ENCODE results near the gene WWOX. TPM values are rescaled to one million over a fixed set of nuclear protein-coding genes. Genes with fewer than 3 reads are reported as not detected.

The WWOX gene
- total and polyA plus RNA-seq, 2 donors (not counting 1 experiment from before 2014, with no cell fraction given): 10.5 to 42.3 TPM

DNA sequence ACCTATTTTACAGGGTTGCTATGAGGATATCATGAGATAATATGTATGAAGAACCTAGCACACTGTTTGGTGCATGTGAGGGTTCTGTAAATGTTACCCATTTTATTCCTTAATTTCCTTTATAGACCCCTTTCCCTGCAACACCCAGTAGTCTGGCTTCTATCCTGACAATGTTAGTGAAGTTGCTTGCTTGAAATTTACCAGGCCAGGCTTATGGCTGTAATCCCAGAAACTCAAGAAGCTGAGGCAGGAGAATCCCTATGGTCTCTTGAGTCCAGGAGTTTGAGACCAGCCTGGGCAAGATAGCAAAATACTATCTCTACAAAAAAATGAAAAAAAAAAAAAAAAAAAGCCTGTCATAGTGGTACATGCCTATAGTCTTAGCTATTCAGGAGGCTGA lies 779.1 kb downstream of the WWOX start:
- Mint-ChIP-seq H3K27ac (no peak overlapping the region), H3K9me3 (ENCODE audit: insufficient read depth) (no peaks in the 10 kb centered on the region), H3K27me3 (no peaks in the 10 kb centered on the region), H3K4me1 (no peaks in the 10 kb centered on the region), H3K4me3 (no peak overlapping the region)
- Histone ChIP-seq H3K9me3 (ENCODE audit: control extremely low read depth in 1 of 3, control insufficient read depth in 2 of 3, insufficient read depth in 1 of 3, low read length in 2 of 3) (no peaks in the 10 kb centered on the region), H3K79me2 (ENCODE audit: control insufficient read depth, insufficient read depth, low read length) (no peaks in the 10 kb centered on the region), H3K36me3 (replicated peaks in 1 of 2; ENCODE audit: control extremely low read depth in 1 of 2, control insufficient read depth in 1 of 2, extremely low read depth in 1 of 2, insufficient read depth in 2 of 2, low read length in 1 of 2) (no peaks in the 10 kb centered on the region), H3K4me1 (ENCODE audit: control insufficient read depth in 2 of 2, insufficient read depth in 2 of 2, low read length in 2 of 2) (no peaks in the 10 kb centered on the region), H3K4me3 (ENCODE audit: control extremely low read depth in 1 of 5, extremely low read depth in 1 of 5, insufficient read depth in 1 of 5, low read depth in 2 of 5, low read length in 4 of 5) (no peak overlapping the region), H2AFZ (ENCODE audit: insufficient read depth, low read depth, low read length, poor library complexity, severe bottlenecking) (no peak overlapping the region), H3K27ac (ENCODE audit: low read length in 2 of 2) (no peak overlapping the region), H3K4me2 (replicated peaks; ENCODE audit: low read depth, low read length, poor library complexity, severe bottlenecking) (no peak overlapping the region), H3K27me3 (replicated peaks in 1 of 4; ENCODE audit: control extremely low read depth in 1 of 4, control insufficient read depth in 3 of 4, insufficient read depth in 4 of 4, low read length in 3 of 4) (no peaks in the 10 kb centered on the region), H4K20me1 (ENCODE audit: control insufficient read depth, insufficient read depth, low read length, poor library complexity, severe bottlenecking) (no peaks in the 10 kb centered on the region), H3K9ac (ENCODE audit: low read length) (no peak overlapping the region)
- CTCF ChIA-PET: no interaction called here
- DNase-seq (no peak), ATAC-seq (ENCODE audit: low read depth) (no peak)
- TF ChIP-seq, protein P1, sequence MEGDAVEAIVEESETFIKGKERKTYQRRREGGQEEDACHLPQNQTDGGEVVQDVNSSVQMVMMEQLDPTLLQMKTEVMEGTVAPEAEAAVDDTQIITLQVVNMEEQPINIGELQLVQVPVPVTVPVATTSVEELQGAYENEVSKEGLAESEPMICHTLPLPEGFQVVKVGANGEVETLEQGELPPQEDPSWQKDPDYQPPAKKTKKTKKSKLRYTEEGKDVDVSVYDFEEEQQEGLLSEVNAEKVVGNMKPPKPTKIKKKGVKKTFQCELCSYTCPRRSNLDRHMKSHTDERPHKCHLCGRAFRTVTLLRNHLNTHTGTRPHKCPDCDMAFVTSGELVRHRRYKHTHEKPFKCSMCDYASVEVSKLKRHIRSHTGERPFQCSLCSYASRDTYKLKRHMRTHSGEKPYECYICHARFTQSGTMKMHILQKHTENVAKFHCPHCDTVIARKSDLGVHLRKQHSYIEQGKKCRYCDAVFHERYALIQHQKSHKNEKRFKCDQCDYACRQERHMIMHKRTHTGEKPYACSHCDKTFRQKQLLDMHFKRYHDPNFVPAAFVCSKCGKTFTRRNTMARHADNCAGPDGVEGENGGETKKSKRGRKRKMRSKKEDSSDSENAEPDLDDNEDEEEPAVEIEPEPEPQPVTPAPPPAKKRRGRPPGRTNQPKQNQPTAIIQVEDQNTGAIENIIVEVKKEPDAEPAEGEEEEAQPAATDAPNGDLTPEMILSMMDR (IDR thresholded peaks at IDR 0.05): no peak
- no peak for TF ChIP-seq EZH2 (IDR thresholded peaks at IDR 0.05; ENCODE audit: borderline replicate concordance, insufficient read depth, low read depth, low read length, poor library complexity, severe bottlenecking)
- intact Hi-C loops (cut with micrococcal nuclease): no loop called here
- POLR2A ChIA-PET: no interaction called here

- H3K4me1 Mint-ChIP-seq: no peaks in the 10 kb centered on the region
- WGBS (ENCODE audit: insufficient coverage): 94% methylated on average over 4 of the region's 5 CpGs
- H3K79me2 ChIP-seq (ENCODE audit: control insufficient read depth, insufficient read depth, low read length): no peaks in the 10 kb centered on the region
Measured at GRCh38 chr16:78879011-78879410, 779.6 kb downstream of the WWOX start.

More at GRCh38 chr16:78879011-78879410, 779.6 kb downstream of the WWOX start:
- Histone ChIP-seq H3K36me3 (replicated peaks in 1 of 2; ENCODE audit: control extremely low read depth in 1 of 2, control insufficient read depth in 1 of 2, extremely low read depth in 1 of 2, insufficient read depth in 2 of 2, low read length in 1 of 2) (no peaks in the 10 kb centered on the region), H3K4me3 (ENCODE audit: control extremely low read depth in 1 of 5, extremely low read depth in 1 of 5, insufficient read depth in 1 of 5, low read depth in 2 of 5, low read length in 4 of 5) (no peak overlapping the region), H3K4me2 (replicated peaks; ENCODE audit: low read depth, low read length, poor library complexity, severe bottlenecking) (no peak overlapping the region), H3K9me3 (ENCODE audit: control extremely low read depth in 1 of 3, control insufficient read depth in 2 of 3, insufficient read depth in 1 of 3, low read length in 2 of 3) (no peaks in the 10 kb centered on the region), H3K27me3 (replicated peaks in 1 of 4; ENCODE audit: control extremely low read depth in 1 of 4, control insufficient read depth in 3 of 4, insufficient read depth in 4 of 4, low read length in 3 of 4) (no peaks in the 10 kb centered on the region), H3K9ac (ENCODE audit: low read length) (no peak overlapping the region), H3K27ac (ENCODE audit: low read length in 2 of 2) (no peak overlapping the region), H3K4me1 (ENCODE audit: control insufficient read depth in 2 of 2, insufficient read depth in 2 of 2, low read length in 2 of 2) (no peaks in the 10 kb centered on the region), H2AFZ (ENCODE audit: insufficient read depth, low read depth, low read length, poor library complexity, severe bottlenecking) (no peak overlapping the region), H4K20me1 (ENCODE audit: control insufficient read depth, insufficient read depth, low read length, poor library complexity, severe bottlenecking) (no peaks in the 10 kb centered on the region)
- DNase-seq (no peak), ATAC-seq (ENCODE audit: low read depth) (no peak)
- Mint-ChIP-seq H3K4me3 (no peak overlapping the region), H3K27me3 (no peaks in the 10 kb centered on the region), H3K9me3 (ENCODE audit: insufficient read depth) (no peaks in the 10 kb centered on the region), H3K27ac (no peak overlapping the region)
- ChIA-PET POLR2A (no interaction called here), CTCF (interaction anchor here (1.0 kb wide), 1 partner anchor 169 kb away, joined by 3 read pairs; no protein-coding TSS in a partner anchor)
- no peak for TF ChIP-seq EZH2 (IDR thresholded peaks at IDR 0.05; ENCODE audit: borderline replicate concordance, insufficient read depth, low read depth, low read length, poor library complexity, severe bottlenecking)
- TF ChIP-seq, protein P1 (IDR thresholded peaks at IDR 0.05): no peak
- intact Hi-C loops (cut with micrococcal nuclease): no loop called here
